GM15510 (cell line): ENCODE measurements around the gene DTNA.

Source experiments
- POLR2A ChIP-seq: IDR thresholded peaks from 3 replicates; pipeline ENCODE4 v1.6.1; 2011; ENCODE audit warnings: borderline replicate concordance; ENCODE audit not compliant: insufficient read length; ENCODE audit errors: extremely low read depth

Gene DTNA

GRCh38 chr18:34805878-34806351 lies 95.8 kb downstream of the DTNA start:
- TF ChIP-seq POLR2A: no peak

- TF ChIP-seq POLR2A: no peak
Measured at GRCh38 chr18:34806527-34806926, 96.4 kb downstream of the DTNA start.

DNA sequence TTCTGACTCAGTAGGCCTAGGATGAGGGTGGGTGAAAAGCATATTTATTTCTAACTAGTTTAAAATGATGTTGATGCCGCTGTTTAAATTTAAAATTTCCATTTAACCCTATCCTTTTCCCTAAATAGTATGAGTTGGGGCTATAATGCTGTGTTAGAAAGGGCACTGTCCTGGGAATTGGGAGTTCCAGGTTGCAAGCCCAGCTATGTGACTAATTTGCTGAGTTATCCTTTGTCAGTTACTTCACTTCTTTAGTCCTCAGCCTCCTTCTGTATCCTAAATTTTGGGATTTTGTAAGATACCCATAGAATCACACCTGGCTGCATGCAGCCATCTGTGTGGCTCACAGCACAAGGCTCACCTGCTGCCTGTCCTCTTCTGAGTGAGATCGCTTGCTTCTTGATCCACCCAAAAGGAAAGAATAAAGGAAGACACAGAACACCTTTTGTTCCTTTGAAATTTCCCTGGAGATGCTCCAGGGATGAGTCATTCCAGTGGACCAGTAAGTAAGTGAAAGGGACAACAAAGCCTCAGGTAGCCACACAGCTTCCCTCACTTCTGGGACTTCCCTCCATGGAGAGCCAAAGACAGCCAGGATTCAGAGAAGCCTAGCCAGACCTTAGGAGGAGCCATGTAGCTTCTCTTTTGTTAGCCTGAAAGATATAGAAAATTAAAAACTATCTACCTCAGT lies 97.2 kb downstream of the DTNA start:
- no peak for TF ChIP-seq POLR2A

- TF ChIP-seq POLR2A: no peak
Measured at GRCh38 chr18:34808389-34808788, 98.3 kb downstream of the DTNA start.

DNA sequence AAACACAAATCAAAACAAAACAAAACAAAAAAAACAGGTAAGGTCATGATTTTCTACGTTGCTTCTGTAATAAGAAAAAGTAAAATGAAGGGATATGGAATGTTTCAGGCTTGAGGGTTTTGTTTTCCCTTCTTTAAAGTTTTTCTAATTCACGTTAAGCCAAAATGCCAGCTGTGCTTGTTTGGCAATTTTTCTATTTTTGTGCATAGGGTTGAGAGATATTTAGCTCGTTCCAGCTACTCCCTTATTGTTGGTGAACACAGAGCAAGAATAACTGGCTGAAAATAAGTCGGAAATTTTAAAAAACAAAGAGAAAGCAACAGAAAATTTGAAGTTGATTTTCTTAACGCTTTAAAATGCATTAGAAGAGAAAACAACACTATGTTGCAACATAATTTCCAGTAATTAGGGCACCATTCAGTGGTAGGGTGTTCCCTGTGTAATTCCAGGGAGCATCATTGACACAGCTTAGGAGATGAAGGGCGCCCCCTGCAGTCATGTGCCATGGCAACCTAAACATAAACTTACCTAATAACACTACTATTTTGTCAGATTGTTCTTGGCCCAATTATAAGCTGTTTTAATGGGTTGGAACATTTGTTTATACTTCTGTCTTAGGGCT lies 99.5 kb downstream of the DTNA start:
- no peak for TF ChIP-seq POLR2A

DNA sequence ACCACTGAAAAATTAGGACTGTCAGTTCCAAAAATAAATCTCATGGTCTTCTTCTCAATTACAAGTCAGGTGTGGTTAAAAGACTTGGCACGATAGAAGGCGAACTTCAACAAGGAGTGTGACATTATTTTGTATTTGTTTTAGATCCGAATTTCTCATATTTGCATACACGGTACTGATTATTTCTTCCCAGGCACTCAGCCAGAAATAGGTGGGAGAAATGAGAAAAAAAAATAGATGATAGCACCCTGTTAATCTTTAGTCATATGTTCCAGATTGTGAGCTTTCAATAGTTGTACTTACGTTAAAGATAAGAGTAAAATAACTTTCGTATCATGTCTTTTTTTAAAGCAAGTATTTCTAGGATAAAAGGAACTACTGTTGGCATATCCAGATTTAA lies 106.1 kb downstream of the DTNA start:
- TF ChIP-seq POLR2A: no peak

- no peak for TF ChIP-seq POLR2A
Measured at GRCh38 chr18:34817636-34818035, 107.5 kb downstream of the DTNA start.

DNA sequence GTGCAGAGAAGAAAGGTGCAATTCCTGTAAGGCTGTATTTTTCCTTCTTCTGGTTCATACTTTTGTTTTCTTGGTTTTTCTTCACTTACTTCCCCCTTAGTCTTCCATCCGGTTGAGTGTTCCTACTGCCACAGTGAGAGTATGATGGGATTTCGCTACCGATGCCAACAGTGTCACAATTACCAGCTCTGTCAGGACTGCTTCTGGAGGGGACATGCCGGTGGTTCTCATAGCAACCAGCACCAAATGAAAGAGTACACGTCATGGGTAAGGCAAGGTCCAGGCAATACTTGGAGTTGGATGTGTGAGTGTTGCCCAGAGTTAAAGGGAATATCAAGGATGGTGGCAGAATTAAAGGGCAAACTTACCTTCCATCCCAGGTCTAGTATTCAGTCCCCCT lies 108.0 kb downstream of the DTNA start:
- no peak for TF ChIP-seq POLR2A

GRCh38 chr18:34820360-34821065 lies 110.4 kb downstream of the DTNA start:
- TF ChIP-seq POLR2A: no peak

- no peak for TF ChIP-seq POLR2A
Measured at GRCh38 chr18:34821669-34822210, 111.6 kb downstream of the DTNA start.

DNA sequence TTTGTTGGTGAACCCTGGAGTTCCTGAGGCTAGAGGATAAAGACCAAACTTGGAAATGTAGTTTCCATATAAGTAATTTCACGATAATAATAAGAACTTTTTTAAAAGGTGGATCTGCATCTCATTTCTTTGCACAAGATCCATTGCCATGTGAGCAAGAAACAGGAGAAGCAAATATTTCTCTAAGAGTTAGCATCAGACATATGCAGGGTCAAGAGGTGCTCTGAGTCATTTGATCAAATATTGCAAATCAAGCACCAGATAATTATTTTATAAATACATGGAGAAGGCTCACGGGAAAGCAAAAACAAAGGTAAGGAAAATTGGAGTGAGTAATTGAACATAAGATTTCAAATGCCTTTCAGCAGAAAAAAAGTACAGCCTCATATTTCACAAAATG lies 118.0 kb downstream of the DTNA start:
- TF ChIP-seq POLR2A: no peak

DNA sequence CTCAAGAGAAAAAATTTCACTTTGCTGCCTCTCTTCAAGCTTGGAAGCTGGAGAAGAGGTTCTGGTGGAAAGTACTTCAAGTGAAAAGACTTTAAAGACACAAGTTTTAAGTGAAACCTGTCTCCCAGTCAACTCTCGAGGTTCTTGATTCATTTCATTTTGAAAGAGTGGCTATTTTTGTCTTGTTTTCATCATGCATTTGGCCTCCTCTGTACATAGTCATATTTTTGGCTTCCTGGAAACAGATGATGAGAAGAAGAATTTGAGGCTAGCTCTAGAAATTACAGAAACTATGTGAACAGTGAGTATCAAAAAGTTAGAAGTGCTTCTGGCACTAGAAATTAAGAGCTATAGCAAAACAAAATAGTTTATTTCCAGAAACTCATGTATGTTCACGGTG lies 124.8 kb downstream of the DTNA start:
- TF ChIP-seq POLR2A: no peak

DNA sequence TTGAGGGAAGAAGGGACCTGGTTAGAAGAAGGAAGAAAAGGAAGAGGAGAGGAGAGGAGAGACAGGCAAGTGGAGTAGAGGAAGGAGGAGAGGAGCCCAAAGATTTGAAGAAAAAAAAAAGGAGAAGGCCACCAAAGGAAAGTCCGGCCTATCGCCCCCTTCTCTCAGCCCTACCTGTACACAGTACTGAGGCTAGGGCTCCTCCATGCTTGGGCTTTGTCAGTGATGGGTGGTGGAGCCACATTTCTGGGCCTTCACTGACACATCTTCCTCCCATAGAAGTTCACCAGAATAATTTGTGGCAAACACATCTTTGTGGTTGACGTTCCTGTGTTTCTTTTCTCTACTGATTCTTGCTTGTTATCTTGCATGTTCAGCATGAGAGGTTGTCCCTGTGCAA lies 125.4 kb downstream of the DTNA start:
- no peak for TF ChIP-seq POLR2A

DNA sequence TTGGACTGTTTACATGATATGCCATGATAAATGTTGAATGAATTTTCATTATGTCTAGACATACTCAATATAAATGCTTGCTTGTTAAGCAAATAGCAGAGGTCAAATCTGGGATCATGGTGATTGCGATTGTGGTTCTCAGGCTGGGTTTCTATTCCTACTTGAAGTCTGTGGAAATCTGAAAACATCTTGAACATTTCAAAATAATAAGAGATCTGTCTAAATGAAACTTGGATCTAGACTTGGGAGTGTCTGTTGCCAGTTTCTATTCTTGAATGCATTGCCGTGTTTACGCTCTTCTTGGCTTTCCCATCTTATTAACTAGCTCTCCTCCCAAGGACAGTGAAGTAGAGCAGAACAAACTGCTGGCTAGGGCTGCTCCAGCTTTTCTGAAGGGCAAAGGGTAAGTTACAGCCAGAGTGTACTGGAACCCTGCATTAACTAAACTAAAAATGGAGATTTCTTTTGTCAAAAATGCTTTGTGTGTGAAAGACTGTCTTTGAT lies 127.7 kb downstream of the DTNA start:
- TF ChIP-seq POLR2A: no peak

DNA sequence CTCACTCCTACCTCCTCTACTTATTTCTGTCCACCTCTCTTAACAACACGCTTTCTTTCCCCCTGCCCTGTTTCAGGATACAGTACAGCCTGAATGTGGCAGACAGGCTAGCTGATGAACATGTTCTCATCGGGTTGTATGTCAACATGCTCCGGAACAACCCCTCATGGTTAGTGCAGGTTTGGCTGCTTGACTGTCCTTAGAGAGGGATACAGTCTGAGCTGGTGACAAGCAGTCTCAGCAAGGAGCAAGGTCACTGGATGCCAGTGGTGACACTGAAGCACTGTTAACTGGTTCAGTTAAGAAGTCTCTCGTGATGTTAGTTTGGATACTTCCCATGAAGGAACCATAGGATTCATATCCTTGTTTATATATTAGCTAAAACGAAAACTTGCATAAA lies 128.6 kb downstream of the DTNA start:
- no peak for TF ChIP-seq POLR2A
